ENCODE results near the gene COMMD1. TPM values are rescaled to one million over a fixed set of nuclear protein-coding genes. Genes with fewer than 3 reads are reported as not detected.

Gene COMMD1
- polyA plus RNA-seq, 6 donors from 2014 or later = 49.3 to 66.0 (median 59.3) TPM

DNA sequence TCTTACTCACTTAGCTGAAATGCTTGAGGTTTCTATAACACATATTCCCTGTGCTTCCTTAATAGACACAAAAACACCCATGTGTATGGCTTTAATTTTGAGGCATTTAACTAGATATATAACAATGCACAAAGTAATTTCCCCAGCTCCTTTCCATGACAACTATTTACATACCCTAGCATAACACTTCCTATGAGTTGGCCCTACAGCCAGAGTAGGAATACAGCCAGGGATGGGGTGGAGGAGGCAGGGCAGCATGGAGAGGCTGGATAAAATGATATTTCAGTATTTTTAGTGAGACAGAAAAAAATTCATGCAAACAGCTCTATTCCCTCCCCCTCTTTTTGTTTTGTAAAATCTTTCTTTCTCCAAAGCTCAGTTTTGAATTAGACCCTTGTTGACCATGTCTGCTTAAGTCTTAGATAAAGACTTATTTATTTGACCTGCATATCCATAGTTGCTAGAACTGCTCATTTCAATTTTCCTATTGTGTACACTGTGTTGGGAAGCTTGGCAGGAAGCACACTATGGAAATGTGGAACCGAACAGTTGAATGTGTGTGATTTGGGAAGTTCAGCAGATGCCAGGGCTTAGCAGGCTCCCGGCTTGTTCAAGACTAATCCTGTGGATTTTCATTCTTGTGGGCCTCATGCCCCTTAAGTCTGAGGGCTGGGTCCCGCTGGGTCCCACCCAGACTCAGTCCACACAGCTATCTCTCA, 279.2 kb downstream of the COMMD1 start:
- ATAC-seq (ENCODE audit: low read depth in 2 of 2) (no peak), DNase-seq (no peak)
- peak overlapping the region in 1 of 6 donors; percentile 10 for H3K27ac Mint-ChIP-seq
- H3K4me1 Mint-ChIP-seq = peaks cover 18 to 29% (median 21%) of the 10 kb centered on the region in 3 donors
- H3K4me3 Mint-ChIP-seq = no peak overlapping the region
- no peaks in the 10 kb centered on the region for H3K36me3 Mint-ChIP-seq
- H3K27me3 Mint-ChIP-seq = no peaks in the 10 kb centered on the region
- H3K9me3 Mint-ChIP-seq = no peaks in the 10 kb centered on the region

Other genes starting within 250 kb of the COMMD1 start
- 1 to 10 TPM in 5 of 6 donors, under 1 TPM in 1; 0.95 to 1.9 (median 1.7) TPM for gene FAM161A, start 51.6 kb upstream of the COMMD1 start, polyA plus RNA-seq (ENCODE audit: low read depth in 6 of 6)
- gene CCT4, start 17.0 kb upstream of the COMMD1 start, polyA plus RNA-seq (ENCODE audit: low read depth in 6 of 6) = 100 to 1,000 TPM in 5 of 6 donors, 10 to 100 TPM in 1; 89.8 to 142 (median 115) TPM